Peyer's patch (tissue), 4 donors: ENCODE data around the gene CSNK1E.

Experiments
- POLR2A ChIP-seq, 2 donors: fragments of 450-650 bp; IDR thresholded peaks; one replicate each; pipeline ENCODE4 v1.5.1; 2017; ENCODE audit warnings: antibody characterized with exemption in 2 of 2, mild to moderate bottlenecking in 2 of 2, moderate library complexity in 2 of 2
- TF ChIP-seq, protein P1 (sequence below), 6 experiments: fragments of 450-650 bp in 4 of 6; fragments of 200-600 bp in 2 of 6; sonication (generic) in 1 of 6; IDR thresholded peaks; one replicate each; pipeline ENCODE4 v1.5.1; 2017 to 2019; ENCODE audit warnings: antibody characterized with exemption in 6 of 6, mild to moderate bottlenecking in 3 of 6, moderate library complexity in 1 of 6

- TF ChIP-seq, protein P1, sequence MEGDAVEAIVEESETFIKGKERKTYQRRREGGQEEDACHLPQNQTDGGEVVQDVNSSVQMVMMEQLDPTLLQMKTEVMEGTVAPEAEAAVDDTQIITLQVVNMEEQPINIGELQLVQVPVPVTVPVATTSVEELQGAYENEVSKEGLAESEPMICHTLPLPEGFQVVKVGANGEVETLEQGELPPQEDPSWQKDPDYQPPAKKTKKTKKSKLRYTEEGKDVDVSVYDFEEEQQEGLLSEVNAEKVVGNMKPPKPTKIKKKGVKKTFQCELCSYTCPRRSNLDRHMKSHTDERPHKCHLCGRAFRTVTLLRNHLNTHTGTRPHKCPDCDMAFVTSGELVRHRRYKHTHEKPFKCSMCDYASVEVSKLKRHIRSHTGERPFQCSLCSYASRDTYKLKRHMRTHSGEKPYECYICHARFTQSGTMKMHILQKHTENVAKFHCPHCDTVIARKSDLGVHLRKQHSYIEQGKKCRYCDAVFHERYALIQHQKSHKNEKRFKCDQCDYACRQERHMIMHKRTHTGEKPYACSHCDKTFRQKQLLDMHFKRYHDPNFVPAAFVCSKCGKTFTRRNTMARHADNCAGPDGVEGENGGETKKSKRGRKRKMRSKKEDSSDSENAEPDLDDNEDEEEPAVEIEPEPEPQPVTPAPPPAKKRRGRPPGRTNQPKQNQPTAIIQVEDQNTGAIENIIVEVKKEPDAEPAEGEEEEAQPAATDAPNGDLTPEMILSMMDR (IDR thresholded peaks at IDR 0.05): no peak
- no peak for TF ChIP-seq POLR2A (IDR thresholded peaks at IDR 0.05)
Measured at GRCh38 chr22:38318792-38319773, 1.9 kb upstream of the CSNK1E start.
